Keratinocyte (primary cell): ENCODE measurements around the gene GATAD2B. TPM values are rescaled to one million over a fixed set of nuclear protein-coding genes. Genes with fewer than 3 reads are reported as not detected.
"Not testable (repeated sequence)": the region's sequence is repeated elsewhere in the genome, so short reads cannot be mapped to it uniquely, and the experiment has no call there.

Source experiments
- DNase-seq: peaks from one replicate; pipeline ENCODE4 v3.0.0-alpha.2; 2011; ENCODE audit warnings: low read depth, missing footprints, low spot score
- FAIRE-seq: peaks from 2 replicates; lab custom pipeline; 2011; peaks lifted over from hg19 to GRCh38; lab: Jason Lieb, UNC
- H2AFZ ChIP-seq: 2 replicates; pipeline ENCODE4 v1.6.0; 2012; ENCODE audit warnings: low read length, control low read depth, inconsistent platforms; ENCODE audit not compliant: control insufficient read depth
- H3K27ac ChIP-seq: 2 replicates; pipeline ENCODE4 v1.5.1; 2011; ENCODE audit warnings: low read length; ENCODE audit not compliant: control insufficient read depth, insufficient read depth
- H3K27me3 ChIP-seq: 3 replicates; pipeline ENCODE4 v1.6.0; 2011; ENCODE audit warnings: low read length; ENCODE audit not compliant: control insufficient read depth, insufficient read depth; ENCODE audit errors: extremely low read depth
- H3K36me3 ChIP-seq, 2 experiments: 2 replicates in 1 of 2; 3 replicates in 1 of 2; pipeline ENCODE4 v1.5.1; 2011; ENCODE audit warnings: low read length in 2 of 2, mild to moderate bottlenecking in 1 of 2; ENCODE audit not compliant: control insufficient read depth in 2 of 2, insufficient read depth in 2 of 2; ENCODE audit errors: extremely low read depth in 1 of 2
- H3K4me1 ChIP-seq: 3 replicates; pipeline ENCODE4 v1.5.1; 2011; ENCODE audit warnings: low read length; ENCODE audit not compliant: control insufficient read depth, insufficient read depth; ENCODE audit errors: extremely low read depth
- H3K4me2 ChIP-seq: 3 replicates; pipeline ENCODE4 v1.6.0; 2011; ENCODE audit warnings: low read depth, low read length; ENCODE audit not compliant: control insufficient read depth, insufficient read depth; ENCODE audit errors: extremely low read depth
- H3K4me3 ChIP-seq, 3 experiments: fragments of 200-600 bp in 1 of 3; sonication (generic) in 1 of 3; 2 replicates in 2 of 3; 3 replicates in 1 of 3; pipeline ENCODE4 v1.5.1; 2011 to 2016; ENCODE audit warnings: low read length in 3 of 3, mild to moderate bottlenecking in 3 of 3, control low read depth in 2 of 3, inconsistent platforms in 1 of 3, low read depth in 1 of 3, mixed read lengths in 1 of 3, mixed run types in 1 of 3, moderate library complexity in 1 of 3; ENCODE audit not compliant: control insufficient read depth in 2 of 3, insufficient read depth in 2 of 3; ENCODE audit errors: extremely low read depth in 1 of 3
- H3K79me2 ChIP-seq: 2 replicates; pipeline ENCODE4 v1.6.0; 2012; ENCODE audit warnings: low read length; ENCODE audit not compliant: control insufficient read depth, insufficient read depth
- H3K9ac ChIP-seq: 3 replicates; pipeline ENCODE4 v1.6.0; 2011; ENCODE audit warnings: low read length; ENCODE audit not compliant: control insufficient read depth, insufficient read depth; ENCODE audit errors: extremely low read depth
- H3K9me1 ChIP-seq: 3 replicates; pipeline ENCODE4 v1.6.0; 2011; ENCODE audit warnings: low read length; ENCODE audit not compliant: control insufficient read depth, insufficient read depth; ENCODE audit errors: extremely low read depth
- H3K9me3 ChIP-seq: 2 replicates; pipeline ENCODE4 v1.5.1; 2012; ENCODE audit warnings: low read depth, low read length; ENCODE audit not compliant: control insufficient read depth
- H4K20me1 ChIP-seq: 3 replicates; pipeline ENCODE4 v1.6.0; 2011; ENCODE audit warnings: low read length; ENCODE audit not compliant: control insufficient read depth, insufficient read depth; ENCODE audit errors: extremely low read depth
- EZH2 ChIP-seq: IDR thresholded peaks from one replicate; pipeline ENCODE4 v1.6.1; 2012; ENCODE audit warnings: inconsistent platforms, mild to moderate bottlenecking, low read length, moderate library complexity
- dilution Hi-C: fragments of 300-500 bp; cut with MboI; formaldehyde crosslinking; loops from one replicate; pipeline ENCODE4 v1.7.0; 2020; ENCODE audit warnings: low sequenced_read_pairs; ENCODE audit not compliant: extremely low pct_ligation_motif_present
- polyA plus RNA-seq, 5 experiments: library from polyadenylated mRNA; depleted of rRNA in 3 of 5; stranded (reverse) in 3 of 5; stranded (forward) in 1 of 5; unstranded in 1 of 5; fragments of >200 nt; gene quantifications; 1 replicate in 1 of 5; 2 replicates in 3 of 5; 3 replicates in 1 of 5; pipeline versions ENCODE4 v1.2.1 to v1.2.3, GENCODE V29; 2011 to 2012; ENCODE audit warnings: missing spikeins in 2 of 5, low read depth in 1 of 5, low replicate concordance in 1 of 5
- TF ChIP-seq, protein P1 (sequence below), 3 experiments: IDR thresholded peaks in 1 of 3; conservative IDR thresholded peaks in 1 of 3; optimal IDR thresholded peaks in 1 of 3; 2 replicates in 2 of 3; 3 replicates in 1 of 3; pipeline versions ENCODE3 to v1.5.1; 2011; ENCODE audit warnings: low read length in 3 of 3, mild to moderate bottlenecking in 3 of 3, moderate library complexity in 2 of 3, control low read depth in 1 of 3, inconsistent platforms in 1 of 3; ENCODE audit not compliant: insufficient read depth in 2 of 3; ENCODE audit errors: extremely low read depth in 1 of 3

The GATAD2B gene
- polyA plus RNA-seq, 1 donor (not counting 4 experiments of a cell fraction or from before 2014, with no cell fraction given): 6.1 TPM

DNA sequence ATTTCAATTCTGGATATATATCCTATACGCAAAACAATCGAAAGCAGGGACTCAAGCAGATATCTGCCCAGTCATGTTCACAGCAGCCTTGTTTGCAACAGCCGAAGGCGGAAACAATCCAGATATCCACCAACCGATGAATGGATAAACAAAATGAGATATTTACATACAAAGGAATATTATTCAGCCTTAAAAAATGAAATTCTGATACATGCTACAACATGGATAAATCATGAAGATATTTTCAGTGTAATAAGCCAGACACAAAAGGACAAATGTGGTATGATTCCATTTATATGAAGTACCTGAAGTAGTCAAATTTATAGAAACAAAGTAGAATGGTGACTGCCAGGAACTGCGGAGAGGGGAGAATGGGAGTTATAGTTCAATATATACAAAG, 15.6 kb downstream of the GATAD2B start:
- H4K20me1 ChIP-seq: peaks cover 3% of the 10 kb centered on the region
- dilution Hi-C loops: no loop called here

DNA sequence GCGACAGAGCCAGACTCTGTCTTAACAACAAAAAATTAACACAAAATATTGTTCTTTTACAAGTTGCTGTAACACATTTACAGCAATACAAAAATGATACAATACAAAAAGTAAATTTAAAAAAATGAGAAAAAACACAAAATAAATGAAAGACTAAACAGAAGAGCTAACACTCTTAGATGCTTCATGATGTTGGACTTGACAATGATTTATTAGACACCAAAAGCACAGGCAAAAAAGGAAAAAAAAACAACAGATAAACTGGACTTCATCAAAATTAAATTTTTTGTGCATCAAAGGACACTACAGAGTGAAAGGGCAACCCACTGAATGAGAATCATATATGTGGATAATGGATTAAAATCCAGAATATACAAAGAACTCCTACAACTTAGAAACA, 16.4 kb downstream of the GATAD2B start:
- peaks cover 86% of the 10 kb centered on the region for H3K79me2 ChIP-seq
- no peak overlapping the region for H2AFZ ChIP-seq
- no peaks in the 10 kb centered on the region for H3K9me3 ChIP-seq
- no peak for TF ChIP-seq EZH2
- TF ChIP-seq, protein P1, sequence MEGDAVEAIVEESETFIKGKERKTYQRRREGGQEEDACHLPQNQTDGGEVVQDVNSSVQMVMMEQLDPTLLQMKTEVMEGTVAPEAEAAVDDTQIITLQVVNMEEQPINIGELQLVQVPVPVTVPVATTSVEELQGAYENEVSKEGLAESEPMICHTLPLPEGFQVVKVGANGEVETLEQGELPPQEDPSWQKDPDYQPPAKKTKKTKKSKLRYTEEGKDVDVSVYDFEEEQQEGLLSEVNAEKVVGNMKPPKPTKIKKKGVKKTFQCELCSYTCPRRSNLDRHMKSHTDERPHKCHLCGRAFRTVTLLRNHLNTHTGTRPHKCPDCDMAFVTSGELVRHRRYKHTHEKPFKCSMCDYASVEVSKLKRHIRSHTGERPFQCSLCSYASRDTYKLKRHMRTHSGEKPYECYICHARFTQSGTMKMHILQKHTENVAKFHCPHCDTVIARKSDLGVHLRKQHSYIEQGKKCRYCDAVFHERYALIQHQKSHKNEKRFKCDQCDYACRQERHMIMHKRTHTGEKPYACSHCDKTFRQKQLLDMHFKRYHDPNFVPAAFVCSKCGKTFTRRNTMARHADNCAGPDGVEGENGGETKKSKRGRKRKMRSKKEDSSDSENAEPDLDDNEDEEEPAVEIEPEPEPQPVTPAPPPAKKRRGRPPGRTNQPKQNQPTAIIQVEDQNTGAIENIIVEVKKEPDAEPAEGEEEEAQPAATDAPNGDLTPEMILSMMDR (optimal IDR thresholded peaks at IDR 0.05 in 1 of 3, IDR thresholded peaks at IDR 0.05 in 1 of 3, conservative IDR thresholded peaks at IDR 0.05 in 1 of 3; ENCODE audit: extremely low read depth in 1 of 3, insufficient read depth in 2 of 3, low read length in 3 of 3): no peak
- no peak overlapping the region for H3K4me3 ChIP-seq
- dilution Hi-C loops: no loop called here
- no peaks in the 10 kb centered on the region for H3K27me3 ChIP-seq
- H3K4me2 ChIP-seq: no peak overlapping the region
- H3K36me3 ChIP-seq: peaks cover 0 to 6% of the 10 kb centered on the region in 2 experiments
- no peak overlapping the region for H3K27ac ChIP-seq
- H4K20me1 ChIP-seq: peaks cover 3% of the 10 kb centered on the region
- no peaks in the 10 kb centered on the region for H3K4me1 ChIP-seq
- no peak overlapping the region for H3K9ac ChIP-seq
- FAIRE-seq (no peak), DNase-seq (no peak)
- no peaks in the 10 kb centered on the region for H3K9me1 ChIP-seq

More for the DNA sequence above, 15.6 kb downstream of the GATAD2B start:
- no peak overlapping the region for H2AFZ ChIP-seq
- H3K9me1 ChIP-seq: no peaks in the 10 kb centered on the region
- FAIRE-seq (no peak), DNase-seq (no peak)
- TF ChIP-seq, protein P1 (optimal IDR thresholded peaks at IDR 0.05 in 1 of 3, IDR thresholded peaks at IDR 0.05 in 1 of 3, conservative IDR thresholded peaks at IDR 0.05 in 1 of 3; ENCODE audit: extremely low read depth in 1 of 3, insufficient read depth in 2 of 3, low read length in 3 of 3): no peak
- no peak for TF ChIP-seq EZH2
- no peak overlapping the region for H3K9ac ChIP-seq
- H3K79me2 ChIP-seq: peaks cover 90% of the 10 kb centered on the region
- H3K36me3 ChIP-seq: peaks cover 0 to 6% of the 10 kb centered on the region in 2 experiments
- no peak overlapping the region for H3K4me3 ChIP-seq
- H3K27ac ChIP-seq: no peak overlapping the region
- no peak overlapping the region for H3K4me2 ChIP-seq
- H3K27me3 ChIP-seq: no peaks in the 10 kb centered on the region
- H3K9me3 ChIP-seq: no peaks in the 10 kb centered on the region
- no peaks in the 10 kb centered on the region for H3K4me1 ChIP-seq

DNA sequence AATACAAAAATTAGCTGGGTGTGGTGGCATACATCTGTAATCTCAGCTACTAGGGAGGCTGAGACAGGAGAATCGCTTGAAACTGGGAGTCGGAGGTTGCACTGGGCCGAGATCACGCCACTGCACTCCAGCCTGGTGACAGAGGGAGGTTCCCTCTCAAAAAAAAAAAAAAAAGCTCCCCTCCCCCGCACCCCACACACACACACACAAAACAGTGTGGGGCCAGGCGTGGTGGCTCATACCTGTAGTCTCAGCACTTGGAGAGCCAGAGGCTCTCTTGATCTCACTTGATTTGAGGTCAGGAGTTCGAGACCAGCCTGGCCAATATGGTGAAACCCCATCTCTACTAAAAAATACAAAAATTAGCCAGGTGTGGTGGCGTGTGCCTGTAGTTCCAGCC, 16.9 kb downstream of the GATAD2B start:
- H3K4me1 ChIP-seq, H3K9me1 ChIP-seq, H3K9ac ChIP-seq, H2AFZ ChIP-seq, DNase-seq, dilution Hi-C loops, FAIRE-seq, H3K36me3 ChIP-seq, H3K27ac ChIP-seq, H4K20me1 ChIP-seq, H3K4me3 ChIP-seq, H3K4me2 ChIP-seq, H3K9me3 ChIP-seq, H3K27me3 ChIP-seq: not testable (repeated sequence)
- peaks cover 86% of the 10 kb centered on the region for H3K79me2 ChIP-seq
